ENCODE measurements around the gene PHOSPHO2.
A peak's percentile ranks its signal among the peaks of the same experiment; 100 is the strongest.

PHOSPHO2 gene

GRCh38 chr2:169717691-169718063 lies 23.4 kb downstream of the PHOSPHO2 start:
- DNase-seq, result no peak

DNA sequence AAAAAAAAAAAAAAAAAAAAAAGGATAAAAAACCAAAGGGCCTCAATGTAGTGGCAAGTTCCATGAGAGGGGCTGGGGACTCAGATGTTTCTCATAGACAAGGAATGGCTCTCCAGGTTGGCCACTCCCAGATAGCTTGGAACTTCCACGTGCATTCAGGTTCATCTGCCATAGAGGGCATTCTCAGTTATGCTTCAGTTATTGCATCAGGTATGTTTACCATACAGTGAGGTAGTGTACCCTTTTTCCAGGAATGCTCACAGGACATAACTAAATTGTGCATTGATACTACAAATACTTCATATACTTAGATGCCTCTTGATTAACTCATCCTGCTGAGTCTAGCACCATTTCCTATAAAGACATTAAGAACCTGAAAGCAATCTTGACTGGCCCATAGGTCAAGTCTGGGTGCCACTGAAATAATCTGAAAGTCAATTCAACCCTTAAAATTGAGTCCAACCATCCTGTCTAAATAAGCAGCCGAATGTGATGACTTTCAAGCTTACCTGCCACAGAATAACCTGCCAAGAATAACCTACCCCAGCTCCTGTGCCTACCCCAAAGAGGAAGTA lies 24.7 kb downstream of the PHOSPHO2 start:
- no peak for DNase-seq

DNA sequence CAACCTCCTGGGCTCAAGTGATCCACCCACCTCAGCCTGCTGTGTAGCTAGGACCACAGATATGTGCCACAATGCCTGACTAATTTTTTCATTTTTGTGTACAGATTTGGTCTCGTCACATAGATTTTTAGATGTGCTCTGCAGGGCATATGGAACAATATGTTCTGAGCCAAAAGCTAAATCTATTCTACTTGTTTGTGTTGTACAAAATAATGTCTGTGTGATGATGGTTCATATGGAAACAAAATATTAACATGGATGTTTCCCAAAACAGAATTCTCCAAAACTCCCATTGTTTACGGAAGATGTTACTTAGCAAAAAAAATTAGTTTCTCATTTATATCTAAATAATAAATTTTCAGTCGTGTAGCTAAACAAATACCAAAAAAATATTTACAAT lies 26.7 kb downstream of the PHOSPHO2 start:
- DNase-seq, result no peak

DNA sequence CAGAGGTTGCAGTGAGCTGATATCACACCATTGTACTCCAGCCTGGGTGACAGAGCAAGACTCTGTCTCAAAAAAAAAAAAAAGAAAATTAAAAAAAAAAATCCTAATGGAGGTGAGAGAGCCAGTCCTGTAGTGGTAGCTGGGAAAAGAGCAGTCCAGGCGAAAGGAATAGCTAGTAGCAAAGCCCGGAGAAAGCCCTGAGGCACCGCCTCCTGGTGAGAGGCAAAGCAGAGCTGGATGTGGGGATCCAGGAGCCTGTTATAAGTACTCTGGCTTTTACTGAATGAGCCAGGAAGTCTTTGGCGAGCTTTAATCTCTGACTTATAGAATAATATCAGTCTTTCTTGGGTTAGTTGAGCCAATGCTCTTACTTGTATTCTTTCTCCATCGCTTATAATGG lies 32.8 kb downstream of the PHOSPHO2 start:
- DNase-seq, result no peak

DNA sequence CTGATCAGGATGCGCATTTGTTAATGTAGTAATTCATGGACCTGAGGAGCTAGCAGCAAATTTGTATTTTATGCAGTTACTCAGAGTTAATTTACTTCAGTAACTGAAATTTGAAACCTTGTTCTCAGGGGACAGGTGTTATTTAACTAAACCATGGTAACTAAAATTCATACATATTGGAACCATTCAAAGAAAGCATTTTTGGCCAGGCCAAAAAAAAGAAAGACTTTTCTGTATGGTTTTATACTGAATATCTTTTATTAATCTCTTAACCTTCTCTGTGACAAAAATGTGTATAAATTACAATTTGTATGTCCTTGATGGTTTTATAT lies 35.0 kb downstream of the PHOSPHO2 start:
- DNase-seq, result no peak

DNA sequence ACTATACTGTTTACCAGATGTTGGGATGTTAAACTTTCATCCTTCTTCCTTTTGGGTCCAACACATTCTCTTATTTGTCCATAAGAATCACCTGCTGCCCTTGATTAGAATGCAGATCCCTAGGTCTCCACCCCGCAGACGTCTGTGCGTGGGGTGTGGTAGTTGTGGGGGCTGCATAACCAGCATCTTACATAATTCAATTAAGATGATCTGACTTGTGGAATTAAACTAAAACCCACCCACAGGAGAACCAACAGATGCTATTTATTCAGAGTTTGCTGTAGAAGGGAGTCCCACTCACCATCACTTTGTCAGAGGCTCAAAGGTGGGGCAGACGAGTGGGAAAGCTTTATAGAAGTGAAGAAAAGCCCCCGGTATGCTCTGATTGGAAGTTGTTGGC lies 37.8 kb downstream of the PHOSPHO2 start:
- no peak for DNase-seq

GRCh38 chr2:169732583-169733358 lies 38.5 kb downstream of the PHOSPHO2 start:
- peak; percentile 23 for DNase-seq

DNA sequence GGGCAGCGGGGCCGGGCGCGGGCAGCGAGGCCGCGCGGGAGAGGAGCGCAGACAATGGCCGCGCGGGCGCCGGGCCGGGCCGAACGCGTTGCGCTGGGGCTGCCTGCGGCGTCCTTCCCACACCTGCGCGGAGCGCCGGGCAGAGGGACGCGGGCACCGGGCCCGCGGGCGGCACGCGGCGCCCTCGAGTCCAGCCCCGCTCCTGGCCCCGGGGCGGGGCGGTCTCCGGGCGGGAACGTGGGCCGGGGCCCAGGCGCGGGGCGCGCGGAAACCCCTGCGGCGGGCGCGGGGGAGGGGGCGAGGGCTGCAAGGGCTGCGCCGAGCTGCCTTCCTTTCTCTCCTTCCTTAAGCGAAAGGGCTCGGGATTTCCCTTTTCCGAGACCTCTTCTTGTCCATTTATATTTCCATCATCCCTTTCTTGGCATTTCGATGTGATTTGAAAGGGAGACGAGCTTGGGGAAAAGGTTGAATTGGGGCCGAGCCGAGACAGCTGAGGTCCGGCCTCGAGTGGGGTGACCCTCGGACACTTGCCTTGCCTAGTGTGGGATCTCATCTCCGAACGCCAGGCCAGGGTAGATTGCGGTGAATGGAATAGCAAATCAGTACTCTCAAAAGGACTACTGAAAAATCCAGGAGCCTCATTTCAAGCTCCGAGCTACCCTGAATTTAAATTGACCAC lies 40.0 kb downstream of the PHOSPHO2 start:
- peak; percentile 36 for DNase-seq

DNA sequence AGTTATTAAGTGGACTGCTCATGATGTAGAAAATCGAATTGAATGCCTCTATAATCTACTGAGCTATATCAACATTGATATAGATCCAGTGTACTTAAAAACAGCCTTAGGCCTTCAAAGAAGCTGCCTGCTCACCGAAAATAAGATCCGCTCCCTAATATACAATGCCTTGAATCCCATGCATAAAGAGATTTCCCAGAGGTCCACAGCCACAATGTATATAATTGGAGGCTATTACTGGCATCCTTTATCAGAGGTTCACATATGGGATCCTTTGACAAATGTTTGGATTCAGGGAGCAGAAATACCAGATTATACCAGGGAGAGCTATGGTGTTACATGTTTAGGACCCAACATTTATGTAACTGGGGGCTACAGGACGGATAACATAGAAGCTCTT lies 41.4 kb downstream of the PHOSPHO2 start:
- DNase-seq, result no peak

- DNase-seq, result no peak
These were observed 42.6 kb downstream of the PHOSPHO2 start for GRCh38 chr2:169736902-169737301.

GRCh38 chr2:169738566-169739229 lies 44.4 kb downstream of the PHOSPHO2 start:
- DNase-seq, result no peak

- no peak for DNase-seq
These were observed 45.1 kb downstream of the PHOSPHO2 start for GRCh38 chr2:169739351-169739750.

GRCh38 chr2:169743549-169743948 lies 49.3 kb downstream of the PHOSPHO2 start:
- no peak for DNase-seq

GRCh38 chr2:169746240-169746639 lies 52.0 kb downstream of the PHOSPHO2 start:
- DNase-seq, result no peak

- DNase-seq, result no peak
These were observed 54.0 kb downstream of the PHOSPHO2 start for GRCh38 chr2:169748319-169748718.

Measured in activated CD4-positive, alpha-beta T cell treated with anti-CD3 and anti-CD28 coated beads, Interleukin-2, Interleukin-6, amounts not matched to agents 100 ng/mL and 50 ng/mL, durations not matched to agents 16 hours and 8 hours (primary cell).